GM12891 (cell line): ENCODE data around the gene PRR14.
A peak's percentile ranks its signal among the peaks of the same experiment; 100 is the strongest.

Experiments used
- DNase-seq: peaks from one replicate; pipeline ENCODE4 v3.0.0; 2011; ENCODE audit warnings: low spot score; ENCODE audit not compliant: insufficient read length
- FAIRE-seq: peaks from 2 replicates; lab custom pipeline; 2011; peaks lifted over from hg19 to GRCh38; lab: Jason Lieb, UNC
- PAX5 ChIP-seq: IDR thresholded peaks from 2 replicates; pipeline ENCODE4 v1.6.1; 2011; ENCODE audit warnings: low read length, moderate library complexity, mild to moderate bottlenecking; ENCODE audit not compliant: insufficient read depth, severe bottlenecking
- POLR2A ChIP-seq: IDR thresholded peaks from 2 replicates; pipeline ENCODE4 v1.6.1; 2011; ENCODE audit warnings: low read depth, low read length, control low read depth
- POLR2AphosphoS5 ChIP-seq: IDR thresholded peaks from 2 replicates; pipeline ENCODE4 v1.6.1; 2011; ENCODE audit warnings: low read depth, low read length, control low read depth
- POU2F2 ChIP-seq: IDR thresholded peaks from 2 replicates; pipeline ENCODE4 v1.6.1; 2011; ENCODE audit warnings: low read depth, mild to moderate bottlenecking, control low read depth, low read length, moderate library complexity
- SPI1 ChIP-seq: IDR thresholded peaks from 2 replicates; pipeline ENCODE4 v1.6.1; 2011; ENCODE audit warnings: low read depth, low read length, control low read depth
- TAF1 ChIP-seq: IDR thresholded peaks from 2 replicates; pipeline ENCODE4 v1.6.1; 2011; ENCODE audit warnings: low read depth, low read length, control low read depth

PRR14 gene

GRCh38 chr16:30658731-30659506, 8.2 kb downstream of the PRR14 start:
- peak; percentile 30; the same call in 1 of the 2 replicates for TF ChIP-seq POLR2AphosphoS5
- peak; percentile 39 for TF ChIP-seq PAX5
- TF ChIP-seq POLR2A = peak; percentile 33; the same call in 1 of the 2 replicates
- TF ChIP-seq TAF1 = peak; percentile 7; the same call in 1 of the 2 replicates
- TF ChIP-seq SPI1 = peak; percentile 79
- no peak for TF ChIP-seq POU2F2
- peak; percentile 70 for DNase-seq
- FAIRE-seq = no peak

- DNase-seq (no peak), FAIRE-seq (peak; percentile 70)
- 0 out of 2 replicates have a peak, but pooled peaks have one; percentile 16 for TF ChIP-seq TAF1
- no peak; the same call in 1 of the 2 replicates for TF ChIP-seq POLR2AphosphoS5
- no peak for TF ChIP-seq PAX5
Measured at GRCh38 chr16:30659507-30660423, 9.0 kb downstream of the PRR14 start.

GRCh38 chr16:30660424-30661261, 9.9 kb downstream of the PRR14 start:
- peak; percentile 13 for FAIRE-seq
- no peak for DNase-seq
- TF ChIP-seq SPI1 = peak; percentile 51; the same call in 1 of the 2 replicates
- TF ChIP-seq TAF1 = no peak
- TF ChIP-seq POLR2AphosphoS5 = no peak
- TF ChIP-seq POU2F2 = no peak
- TF ChIP-seq PAX5 = no peak
- TF ChIP-seq POLR2A = peak; percentile 51; the same call in 1 of the 2 replicates

- no peak for FAIRE-seq
- TF ChIP-seq TAF1 (no peak), PAX5 (no peak), SPI1 (no peak), POU2F2 (no peak), POLR2AphosphoS5 (no peak), POLR2A (no peak)
- DNase-seq = no peak
Measured at GRCh38 chr16:30662449-30662848, 11.7 kb downstream of the PRR14 start.

GRCh38 chr16:30663038-30663437, 12.3 kb downstream of the PRR14 start:
- TF ChIP-seq TAF1 (no peak), PAX5 (no peak), POLR2AphosphoS5 (no peak), POLR2A (no peak), SPI1 (no peak), POU2F2 (no peak)
- DNase-seq (no peak), FAIRE-seq (no peak)

- FAIRE-seq (no peak), DNase-seq (no peak)
- TF ChIP-seq POLR2A (no peak), POU2F2 (no peak), PAX5 (no peak), SPI1 (no peak), POLR2AphosphoS5 (no peak), TAF1 (no peak)
Measured at GRCh38 chr16:30663820-30664219, 13.1 kb downstream of the PRR14 start.

GRCh38 chr16:30664616-30665109, 13.9 kb downstream of the PRR14 start:
- DNase-seq (no peak), FAIRE-seq (no peak)
- TF ChIP-seq TAF1 (no peak), POLR2A (no peak), POLR2AphosphoS5 (no peak), PAX5 (no peak), POU2F2 (no peak), SPI1 (no peak)

- DNase-seq = no peak
- TF ChIP-seq SPI1 (no peak), POLR2AphosphoS5 (no peak), POLR2A (no peak), POU2F2 (no peak), PAX5 (no peak), TAF1 (no peak)
- no peak for FAIRE-seq
Measured at GRCh38 chr16:30665155-30665829, 14.5 kb downstream of the PRR14 start.
